ENCODE data around the gene XCL1.
"Not testable (repeated sequence)": the region's sequence is repeated elsewhere in the genome, so short reads cannot be mapped to it uniquely, and the experiment has no call there.

The XCL1 gene, protein sequence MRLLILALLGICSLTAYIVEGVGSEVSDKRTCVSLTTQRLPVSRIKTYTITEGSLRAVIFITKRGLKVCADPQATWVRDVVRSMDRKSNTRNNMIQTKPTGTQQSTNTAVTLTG

DNA sequence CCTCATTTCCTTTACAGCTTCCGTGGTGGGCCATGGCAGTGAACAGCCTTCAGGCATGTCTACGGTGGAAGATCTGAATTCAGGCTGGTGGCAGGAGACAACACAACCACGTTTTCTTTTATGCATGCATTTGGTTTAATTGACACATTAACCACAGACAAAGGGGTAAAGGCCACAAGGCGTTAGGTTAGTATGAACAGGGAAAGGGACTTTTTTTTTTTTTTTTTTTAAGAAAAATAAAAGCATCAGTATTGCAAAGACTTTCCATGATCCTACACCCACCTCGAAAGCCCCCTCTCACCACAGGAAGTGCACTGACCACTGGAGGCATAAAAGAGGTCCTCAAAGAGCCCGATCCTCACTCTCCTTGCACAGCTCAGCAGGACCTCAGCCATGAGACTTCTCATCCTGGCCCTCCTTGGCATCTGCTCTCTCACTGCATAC, at the start of gene XCL1:
Gene XCL1, plus strand, starts transcription at position 361 of the 444 bp plus-strand sequence. Its CDS starts 33 bp downstream, at position 394.
- DNase-seq (ENCODE audit: low spot score): not testable (repeated sequence)

- DNase-seq (ENCODE audit: low spot score): no peak
These were observed 46.9 kb upstream of the XCL1 start for GRCh38 chr1:168529518-168529917.

DNA sequence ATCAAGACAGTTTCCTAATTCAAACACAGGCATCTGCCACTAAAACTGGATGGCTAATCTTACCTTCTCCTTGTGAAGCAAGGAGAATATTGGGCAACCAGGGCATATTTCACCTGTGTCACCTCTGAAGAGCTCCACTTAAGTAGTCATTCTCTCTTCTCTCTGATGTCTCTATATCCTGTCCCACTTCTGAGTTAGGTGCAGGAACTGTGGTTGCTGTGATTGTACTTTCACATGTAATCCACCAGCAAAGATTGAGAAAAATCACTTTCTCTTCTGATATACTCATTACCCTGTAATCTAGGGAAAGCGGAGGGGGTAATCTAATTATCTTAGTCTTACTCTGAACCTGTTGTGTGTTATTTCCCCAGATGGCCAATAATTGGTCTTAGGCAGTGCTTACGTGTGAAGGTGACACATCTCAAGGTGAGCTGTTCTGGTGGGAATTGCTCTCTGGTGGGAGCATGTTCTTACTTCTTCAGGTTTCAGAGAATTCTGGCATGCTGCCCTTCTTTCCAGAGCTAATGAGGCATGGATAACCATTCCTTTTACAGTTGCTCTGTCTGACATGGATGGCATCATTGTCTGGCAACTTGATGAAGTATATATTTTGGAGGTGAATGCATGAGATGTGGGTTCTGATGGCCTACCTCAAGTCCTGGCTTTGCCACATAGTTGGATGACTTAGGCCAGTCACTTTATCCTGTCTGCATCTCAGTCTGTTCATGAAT, 44.6 kb upstream of the XCL1 start:
- DNase-seq (ENCODE audit: low spot score): no peak

- DNase-seq (ENCODE audit: low spot score): no peak
These were observed 40.9 kb upstream of the XCL1 start for GRCh38 chr1:168535536-168535935.

DNA sequence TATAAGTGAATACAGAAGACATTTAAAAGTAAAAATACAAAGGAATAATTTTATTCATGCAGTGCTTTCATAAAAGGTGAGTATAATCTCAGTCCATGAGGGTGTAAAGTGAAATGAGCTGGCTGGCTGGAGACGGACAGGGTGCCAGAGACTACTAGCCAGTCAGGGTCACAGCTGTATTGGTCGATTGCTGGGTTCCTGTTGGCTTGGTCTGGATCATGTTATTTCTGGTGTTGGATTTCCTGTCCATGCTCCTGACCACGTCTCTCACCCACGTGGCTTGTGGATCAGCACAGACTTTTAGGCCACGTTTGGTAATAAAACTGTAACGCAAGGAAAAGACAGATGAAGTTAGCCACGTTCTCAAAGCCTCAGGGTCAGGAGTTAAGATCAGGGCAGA, 35.6 kb upstream of the XCL1 start:
- not testable (repeated sequence) for DNase-seq (ENCODE audit: low spot score)

DNA sequence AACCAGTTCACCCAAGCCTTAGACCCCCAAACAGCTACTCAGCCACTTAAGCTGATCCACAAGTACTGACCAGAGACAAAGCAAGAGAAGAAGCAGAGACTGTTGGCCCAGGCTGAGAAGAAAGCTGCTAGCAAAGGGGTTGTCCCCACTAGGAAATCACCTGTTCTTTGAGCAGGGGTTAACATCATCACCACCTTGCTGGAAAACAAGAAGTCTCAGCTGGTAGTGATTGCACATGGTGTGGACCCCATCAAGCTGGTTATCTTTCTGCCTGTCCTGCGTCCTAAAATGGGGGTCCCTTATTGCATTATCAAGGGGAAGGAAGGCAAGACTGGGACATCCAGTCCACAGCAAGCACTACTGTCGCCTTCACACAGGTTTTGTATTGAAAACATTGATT, 33.4 kb upstream of the XCL1 start:
- DNase-seq (ENCODE audit: low spot score): not testable (repeated sequence)

DNA sequence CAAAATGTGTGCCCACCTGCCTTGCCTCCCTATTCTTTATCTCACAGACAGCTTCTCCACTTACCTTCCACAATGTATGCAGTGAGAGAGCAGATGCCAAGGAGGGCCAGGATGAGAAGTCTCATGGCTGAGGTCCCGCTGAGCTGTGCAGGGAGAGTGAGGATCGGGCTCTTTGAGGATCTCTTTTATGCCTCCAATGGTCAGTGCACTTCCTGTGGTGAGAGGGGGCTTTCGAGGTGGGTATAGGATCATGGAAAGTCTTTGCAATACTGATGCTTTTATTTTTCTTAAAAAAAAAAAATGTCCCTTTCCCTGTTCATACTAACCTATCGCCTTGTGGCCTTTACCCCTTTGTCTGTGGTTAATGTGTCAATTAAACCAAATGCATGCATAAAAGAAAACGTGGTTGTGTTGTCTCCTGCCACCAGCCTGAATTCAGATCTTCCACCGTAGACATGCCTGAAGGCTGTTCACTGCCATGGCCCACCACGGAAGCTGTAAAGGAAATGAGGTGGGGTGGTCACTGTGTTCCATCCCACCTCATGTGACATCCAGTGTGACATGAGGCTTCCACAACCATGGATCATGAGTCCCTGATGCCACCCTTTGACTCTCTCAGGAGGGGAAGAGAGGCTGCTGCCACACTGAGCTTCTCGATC, 32.4 kb upstream of the XCL1 start, which contains the start of gene XCL2:
Gene XCL2, minus strand, starts transcription at position 158 of the 659 bp plus-strand sequence. Its CDS starts 33 bp downstream, at position 125.
- DNase-seq (ENCODE audit: low spot score): not testable (repeated sequence)

GRCh38 chr1:168545678-168546552, 30.5 kb upstream of the XCL1 start:
- peak; percentile 19 for DNase-seq (ENCODE audit: low spot score)

DNA sequence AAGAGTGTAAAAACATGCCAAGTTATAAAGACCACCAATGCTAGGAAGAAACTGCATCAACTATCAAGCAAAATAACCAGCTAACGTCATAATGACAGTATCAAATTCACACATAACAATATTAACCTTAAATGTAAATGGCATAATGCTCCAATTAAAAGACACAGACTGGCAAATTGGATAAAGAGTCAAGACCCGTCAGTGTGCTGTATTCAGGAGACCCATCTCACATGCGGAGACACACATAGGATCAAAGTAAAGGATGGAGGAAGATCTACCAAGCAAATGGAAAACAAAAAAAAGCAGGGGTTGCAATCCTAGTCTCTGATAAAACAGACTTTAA, 29.9 kb upstream of the XCL1 start:
- DNase-seq (ENCODE audit: low spot score): not testable (repeated sequence)

- DNase-seq (ENCODE audit: low spot score): no peak
These were observed 25.4 kb upstream of the XCL1 start for GRCh38 chr1:168550971-168551370.

DNA sequence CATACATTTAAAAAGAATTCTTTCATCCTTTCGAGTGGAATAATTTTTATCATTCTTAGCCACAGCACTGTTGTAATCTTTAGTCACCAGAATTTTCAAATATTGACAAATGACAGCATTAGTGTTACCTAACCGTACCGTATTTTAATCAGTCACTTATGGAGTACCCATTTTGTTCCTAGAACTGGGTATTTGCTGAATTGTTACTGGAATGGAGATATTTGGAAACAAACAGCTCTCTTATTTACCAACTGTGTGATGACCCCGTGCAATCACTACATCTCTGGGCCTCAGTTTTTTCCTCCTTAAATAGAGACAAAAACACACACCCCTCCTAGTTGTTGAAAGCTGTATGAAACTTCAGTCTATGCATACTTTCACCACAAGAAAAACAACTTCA, 24.7 kb upstream of the XCL1 start:
- no peak for DNase-seq (ENCODE audit: low spot score)

DNA sequence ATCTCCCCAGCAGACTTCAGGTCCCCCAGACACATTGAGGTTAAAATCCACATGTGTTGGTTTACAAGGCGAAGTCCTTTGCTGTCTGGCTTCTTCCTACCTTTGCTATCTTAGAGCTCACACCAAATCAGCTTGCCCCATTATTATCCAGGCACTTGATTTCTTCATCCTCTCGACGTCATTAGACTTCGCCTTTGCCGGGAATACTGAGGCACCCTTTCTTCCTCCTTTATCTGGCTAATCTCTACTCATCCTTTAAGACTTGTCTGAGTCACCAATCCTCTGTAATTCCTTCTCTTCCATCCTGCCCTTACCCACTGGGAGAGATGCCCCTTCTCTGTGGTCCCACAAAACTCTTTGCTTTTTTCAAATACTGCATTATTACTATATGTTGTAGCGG, 23.4 kb upstream of the XCL1 start:
- no peak for DNase-seq (ENCODE audit: low spot score)

- no peak for DNase-seq (ENCODE audit: low spot score)
These were observed 22.5 kb upstream of the XCL1 start for GRCh38 chr1:168553680-168554553.

GRCh38 chr1:168554603-168555483, 21.6 kb upstream of the XCL1 start:
- DNase-seq (ENCODE audit: low spot score): no peak

DNA sequence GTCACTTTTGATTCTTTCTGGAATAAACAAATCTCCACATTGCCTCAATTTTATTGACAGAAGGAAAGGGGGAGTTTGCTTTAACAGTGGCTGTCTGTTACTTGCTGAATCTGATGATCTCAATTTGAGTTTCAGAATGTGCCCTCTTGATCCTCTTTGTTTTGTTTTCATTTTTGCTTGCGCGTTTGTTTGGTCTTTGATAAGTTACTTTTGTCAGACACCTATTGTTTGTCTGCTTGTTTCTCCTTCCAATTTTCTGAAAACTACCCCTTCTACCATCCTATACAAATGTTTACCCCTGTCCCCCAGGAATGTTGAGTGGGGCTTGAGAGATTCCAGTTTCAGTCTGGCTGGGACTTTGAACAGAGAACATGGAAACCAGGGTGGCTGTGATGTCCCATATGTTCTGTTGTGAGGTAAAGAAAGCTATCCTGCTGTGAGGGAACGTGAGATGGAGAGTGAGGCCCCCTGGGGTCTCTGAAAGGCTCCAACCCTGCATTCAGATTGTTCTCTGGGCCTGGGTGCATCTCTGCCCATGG, 20.8 kb upstream of the XCL1 start:
- DNase-seq (ENCODE audit: low spot score): no peak

DNA sequence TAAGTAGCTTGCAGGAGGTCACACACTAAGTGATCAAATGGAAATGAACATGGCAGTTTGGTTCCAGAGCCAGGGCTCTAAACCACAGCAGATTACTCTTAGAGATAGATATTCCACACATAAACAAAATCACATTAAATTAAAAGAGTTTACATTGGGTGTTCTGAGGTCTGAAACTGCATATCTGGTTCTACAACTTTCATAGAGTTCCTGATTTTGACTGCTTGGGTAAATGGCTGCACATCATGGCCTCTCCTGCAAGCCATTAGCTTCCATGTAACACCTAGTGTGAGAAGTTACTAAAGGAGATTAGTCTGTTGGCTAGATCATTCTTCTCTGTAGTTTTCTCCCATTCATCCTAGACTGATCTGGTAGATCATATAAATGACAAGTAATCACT, 19.8 kb upstream of the XCL1 start:
- DNase-seq (ENCODE audit: low spot score): no peak

- no peak for DNase-seq (ENCODE audit: low spot score)
These were observed 16.0 kb upstream of the XCL1 start for GRCh38 chr1:168560370-168560769.

DNA sequence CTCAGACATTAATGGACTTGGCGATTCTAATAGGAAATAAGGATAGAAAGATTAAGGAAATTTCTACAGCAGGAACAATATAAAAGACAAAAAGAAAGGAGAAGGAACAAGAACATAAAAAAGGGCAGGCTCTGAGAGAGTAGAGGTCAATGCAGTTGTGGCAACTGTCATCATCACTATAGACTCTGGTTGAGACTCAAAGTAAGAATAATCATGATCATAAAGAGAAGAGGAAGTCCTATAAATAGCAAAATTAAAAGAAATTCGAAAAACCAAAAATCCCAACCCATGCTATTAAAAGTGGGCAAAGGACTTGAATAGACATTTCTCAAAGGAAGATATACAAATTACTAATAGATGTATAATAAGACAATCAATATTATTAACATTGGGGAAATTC, 14.4 kb upstream of the XCL1 start:
- no peak for DNase-seq (ENCODE audit: low spot score)

DNA sequence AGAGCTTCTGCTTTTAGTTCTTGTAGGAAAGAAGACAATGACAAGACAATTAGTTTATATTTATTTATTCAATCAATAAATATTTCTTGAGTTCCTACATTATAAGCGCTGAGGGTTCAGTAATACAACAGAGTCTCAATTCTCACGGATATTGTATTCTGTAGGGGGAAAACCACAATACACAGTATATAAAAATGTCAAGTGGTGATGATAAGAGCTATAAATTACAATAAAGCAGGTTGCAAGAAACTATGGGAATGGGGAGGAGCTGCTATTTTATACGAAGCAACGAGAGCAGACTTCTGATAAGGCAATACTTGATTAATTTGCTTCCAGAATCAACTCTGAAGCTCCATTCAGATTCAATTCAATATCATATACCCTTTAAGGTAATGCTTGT, 10.6 kb upstream of the XCL1 start:
- DNase-seq (ENCODE audit: low spot score): no peak

- DNase-seq (ENCODE audit: low spot score): no peak
These were observed 9.4 kb upstream of the XCL1 start for GRCh38 chr1:168567007-168567406.
